Measurements from ENCODE around the gene COG4.

GRCh38 chr16:70430667-70431536, 92.5 kb downstream of the COG4 start:
- TF ChIP-seq JUNB (IDR thresholded peaks at IDR 0.05; ENCODE audit: unreplicated experiment) = no peak
- TF ChIP-seq, protein P1, sequence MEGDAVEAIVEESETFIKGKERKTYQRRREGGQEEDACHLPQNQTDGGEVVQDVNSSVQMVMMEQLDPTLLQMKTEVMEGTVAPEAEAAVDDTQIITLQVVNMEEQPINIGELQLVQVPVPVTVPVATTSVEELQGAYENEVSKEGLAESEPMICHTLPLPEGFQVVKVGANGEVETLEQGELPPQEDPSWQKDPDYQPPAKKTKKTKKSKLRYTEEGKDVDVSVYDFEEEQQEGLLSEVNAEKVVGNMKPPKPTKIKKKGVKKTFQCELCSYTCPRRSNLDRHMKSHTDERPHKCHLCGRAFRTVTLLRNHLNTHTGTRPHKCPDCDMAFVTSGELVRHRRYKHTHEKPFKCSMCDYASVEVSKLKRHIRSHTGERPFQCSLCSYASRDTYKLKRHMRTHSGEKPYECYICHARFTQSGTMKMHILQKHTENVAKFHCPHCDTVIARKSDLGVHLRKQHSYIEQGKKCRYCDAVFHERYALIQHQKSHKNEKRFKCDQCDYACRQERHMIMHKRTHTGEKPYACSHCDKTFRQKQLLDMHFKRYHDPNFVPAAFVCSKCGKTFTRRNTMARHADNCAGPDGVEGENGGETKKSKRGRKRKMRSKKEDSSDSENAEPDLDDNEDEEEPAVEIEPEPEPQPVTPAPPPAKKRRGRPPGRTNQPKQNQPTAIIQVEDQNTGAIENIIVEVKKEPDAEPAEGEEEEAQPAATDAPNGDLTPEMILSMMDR (conservative IDR thresholded peaks at IDR 0.05; ENCODE audit: low read depth in 2 of 2) = no peak
